Kidney (tissue), 14 donors: ENCODE data around the gene ARID5B. TPM values are rescaled to one million over a fixed set of nuclear protein-coding genes. Genes with fewer than 3 reads are reported as not detected.

Experiments
- DNase-seq, 5 donors: peaks; one replicate each; pipeline ENCODE4 v3.0.0-alpha.2; 2013 to 2020
- FAIRE-seq: peaks from 2 replicates; lab custom pipeline; 2012; peaks lifted over from hg19 to GRCh38; lab: Jason Lieb, UNC
- H3K27ac ChIP-seq, 2 donors: one replicate each; pipeline ENCODE4 v1.7.0; 2013; ENCODE audit warnings: low read depth in 2 of 2, low read length in 2 of 2, inconsistent platforms in 1 of 2
- H3K27me3 ChIP-seq: one replicate; pipeline ENCODE4 v1.7.1; 2013; ENCODE audit warnings: low read length, inconsistent platforms; ENCODE audit not compliant: control insufficient read depth, insufficient read depth
- H3K36me3 ChIP-seq, 3 donors: one replicate each; pipeline versions ENCODE4 v1.7.0 to v1.7.1; 2013; ENCODE audit warnings: low read length in 3 of 3, control low read depth in 1 of 3, inconsistent platforms in 1 of 3; ENCODE audit not compliant: insufficient read depth in 3 of 3, control insufficient read depth in 2 of 3
- H3K4me1 ChIP-seq, 3 donors: one replicate each; pipeline versions ENCODE4 v1.7.0 to v1.7.1; 2013; ENCODE audit warnings: low read length in 3 of 3, inconsistent platforms in 1 of 3, low read depth in 1 of 3; ENCODE audit not compliant: control insufficient read depth in 2 of 3, insufficient read depth in 2 of 3
- H3K4me3 ChIP-seq, 3 donors: one replicate each; pipeline versions ENCODE4 v1.7.0 to v1.8.1; 2013; ENCODE audit warnings: low read length in 3 of 3, control low read depth in 1 of 3, inconsistent platforms in 1 of 3
- H3K9ac ChIP-seq, 3 donors: one replicate each; pipeline versions ENCODE4 v1.7.0 to v1.7.1; 2013; ENCODE audit warnings: low read length in 3 of 3, control low read depth in 1 of 3, inconsistent platforms in 1 of 3
- H3K9me3 ChIP-seq, 3 donors: one replicate each; pipeline versions ENCODE4 v1.7.0 to v1.7.1; 2013; ENCODE audit warnings: low read length in 3 of 3, control low read depth in 1 of 3, inconsistent platforms in 1 of 3; ENCODE audit not compliant: control insufficient read depth in 2 of 3, insufficient read depth in 1 of 3
- intact Hi-C: fragments of 100-400 bp; cut with DNase I; formaldehyde crosslinking; loops from one replicate; pipeline ENCODE4 v1.11.1; 2022
- polyA plus RNA-seq: library from polyadenylated mRNA; stranded (reverse); fragments of 350-450 nt; fragmentation: Illumina TruSeq; extraction: RNeasy Lipid Tissue Mini Kit (QIAGEN cat#74804); gene quantifications from one replicate; pipeline ENCODE4 v1.2.3, GENCODE V29; 2014; ENCODE audit warnings: low read depth, low replicate concordance; ENCODE audit not compliant: insufficient read depth
- total RNA-seq: library from RNA; stranded (reverse); fragmentation: NEBNext Ultra II Directional; extraction: Animal tissue kit (Norgen Biotek cat#: 25700); gene quantifications from one replicate; pipeline ENCODE4 v1.2.1, GENCODE V29; 2021
- TF ChIP-seq, protein P1 (sequence below): IDR thresholded peaks from 3 replicates; pipeline ENCODE4 v1.5.1; 2012; ENCODE audit warnings: mild to moderate bottlenecking, moderate library complexity, borderline replicate concordance; ENCODE audit not compliant: insufficient read depth; ENCODE audit errors: extremely low read depth
- donor health status: control.
- donor health status: control.
- donor health status: control.
- donor health status: control.
- donor health status: control.
- donor health status: DM: yes; HTN: yes; CAD: no.
- donor health status: Normal renal cell carcinoma (clear cell type).

The ARID5B gene
- total and polyA plus RNA-seq, 2 donors from 2014 or later, result 8.6 to 77.9 TPM

DNA sequence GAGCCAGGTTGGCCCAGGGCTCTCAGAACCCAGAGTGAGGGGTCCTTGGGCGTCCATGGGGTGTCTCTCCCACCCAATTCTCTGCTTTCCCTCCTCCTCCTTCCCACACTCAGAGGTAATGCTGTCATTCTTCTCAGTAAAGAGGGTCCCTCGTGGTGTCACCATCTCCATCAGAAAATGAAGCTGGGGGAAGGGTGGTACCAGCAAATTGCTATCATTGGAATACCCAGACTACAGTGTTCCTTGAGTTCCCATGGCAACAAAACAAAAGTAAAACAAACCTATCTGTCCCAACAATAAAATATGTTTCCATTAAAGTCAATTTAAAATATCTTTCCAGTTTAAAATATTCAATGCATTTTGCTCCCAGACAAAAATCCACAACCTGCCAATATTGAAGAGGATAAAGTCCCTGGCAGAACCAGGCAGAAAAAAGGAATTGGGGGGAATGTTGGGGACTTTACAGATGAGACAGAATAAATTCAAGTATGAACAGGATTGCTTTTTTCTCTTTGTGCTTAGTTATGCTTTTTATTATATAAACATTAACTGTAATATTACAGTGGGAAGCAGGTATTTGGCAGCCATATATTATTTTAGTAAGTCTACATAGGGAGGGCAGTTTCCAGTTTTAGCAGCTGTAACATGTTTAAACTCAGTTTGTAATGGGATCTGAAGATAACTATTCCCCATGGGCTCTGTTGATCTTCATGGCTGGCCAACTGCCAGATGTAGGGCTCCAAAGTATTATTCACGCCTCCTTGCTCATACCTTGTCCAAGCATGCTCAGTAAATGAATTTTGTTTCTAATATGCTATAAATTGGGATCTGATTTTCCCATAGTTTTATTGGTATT lies 182.1 kb downstream of the ARID5B start:
- peaks cover 16 to 31% (median 23%) of the 10 kb centered on the region in 3 donors for H3K4me1 ChIP-seq
- DNase-seq (peak in 4 of 5 donors; percentile 67 to 85 (median 76)), FAIRE-seq (no peak)
- H3K27me3 ChIP-seq, result no peaks in the 10 kb centered on the region
- H3K4me3 ChIP-seq, result no peak overlapping the region
- peak overlapping the region; percentile 60 to 79 for H3K27ac ChIP-seq
- H3K9ac ChIP-seq, result no peak overlapping the region
- intact Hi-C loops, result no loop called here
- peaks cover 4 to 31% (median 14%) of the 10 kb centered on the region in 3 donors for H3K36me3 ChIP-seq
- no peaks in the 10 kb centered on the region for H3K9me3 ChIP-seq
- TF ChIP-seq, protein P1, sequence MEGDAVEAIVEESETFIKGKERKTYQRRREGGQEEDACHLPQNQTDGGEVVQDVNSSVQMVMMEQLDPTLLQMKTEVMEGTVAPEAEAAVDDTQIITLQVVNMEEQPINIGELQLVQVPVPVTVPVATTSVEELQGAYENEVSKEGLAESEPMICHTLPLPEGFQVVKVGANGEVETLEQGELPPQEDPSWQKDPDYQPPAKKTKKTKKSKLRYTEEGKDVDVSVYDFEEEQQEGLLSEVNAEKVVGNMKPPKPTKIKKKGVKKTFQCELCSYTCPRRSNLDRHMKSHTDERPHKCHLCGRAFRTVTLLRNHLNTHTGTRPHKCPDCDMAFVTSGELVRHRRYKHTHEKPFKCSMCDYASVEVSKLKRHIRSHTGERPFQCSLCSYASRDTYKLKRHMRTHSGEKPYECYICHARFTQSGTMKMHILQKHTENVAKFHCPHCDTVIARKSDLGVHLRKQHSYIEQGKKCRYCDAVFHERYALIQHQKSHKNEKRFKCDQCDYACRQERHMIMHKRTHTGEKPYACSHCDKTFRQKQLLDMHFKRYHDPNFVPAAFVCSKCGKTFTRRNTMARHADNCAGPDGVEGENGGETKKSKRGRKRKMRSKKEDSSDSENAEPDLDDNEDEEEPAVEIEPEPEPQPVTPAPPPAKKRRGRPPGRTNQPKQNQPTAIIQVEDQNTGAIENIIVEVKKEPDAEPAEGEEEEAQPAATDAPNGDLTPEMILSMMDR, result no peak

DNA sequence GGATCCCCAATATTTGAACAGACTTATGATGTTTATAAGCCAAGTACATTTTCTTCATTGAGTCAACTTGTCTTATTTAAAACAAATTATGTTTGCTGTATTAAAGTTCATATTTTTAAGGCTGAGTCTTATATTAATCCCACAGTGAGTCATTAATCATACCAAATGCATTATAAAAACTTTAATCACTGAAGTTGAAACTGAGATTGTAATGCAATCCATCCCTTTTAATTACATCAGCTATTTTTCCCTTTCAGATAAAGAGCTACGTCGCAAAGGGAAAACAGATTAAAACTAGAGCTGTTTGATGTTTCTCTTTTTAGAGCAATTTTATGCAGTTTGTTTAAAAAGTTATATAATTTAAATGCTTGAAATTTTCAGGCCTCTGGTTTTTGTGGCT lies 183.0 kb downstream of the ARID5B start:
- H3K27ac ChIP-seq, result peak overlapping the region in 1 of 2 donors; percentile 0
- intact Hi-C loops, result no loop called here
- H3K36me3 ChIP-seq, result peaks cover 4 to 34% (median 14%) of the 10 kb centered on the region in 3 donors
- FAIRE-seq (no peak), DNase-seq (peak in 2 of 5 donors; percentile 43 to 53)
- H3K4me1 ChIP-seq, result peaks cover 16 to 31% (median 23%) of the 10 kb centered on the region in 3 donors
- H3K9ac ChIP-seq, result no peak overlapping the region
- H3K27me3 ChIP-seq, result no peaks in the 10 kb centered on the region
- H3K9me3 ChIP-seq, result no peaks in the 10 kb centered on the region
- H3K4me3 ChIP-seq, result no peak overlapping the region
- TF ChIP-seq, protein P1, result no peak

DNA sequence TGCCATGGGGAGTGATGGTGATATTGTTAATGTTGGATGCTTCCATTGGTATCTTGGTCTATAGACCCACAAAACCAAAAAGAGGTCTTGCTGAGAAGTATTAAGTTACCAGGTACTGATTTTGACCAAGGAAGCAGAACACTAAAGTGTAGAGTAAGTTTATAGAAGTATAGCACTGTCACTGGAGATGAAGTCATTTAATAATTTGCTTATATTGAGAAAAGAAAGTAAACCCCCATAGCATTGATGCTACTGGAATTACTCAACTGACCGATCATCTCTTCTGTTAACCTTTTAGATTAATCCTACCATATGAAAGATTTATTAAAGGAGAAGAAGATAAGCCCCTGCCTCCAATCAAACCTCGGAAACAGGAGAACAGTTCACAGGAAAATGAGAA lies 183.9 kb downstream of the ARID5B start:
- FAIRE-seq (no peak), DNase-seq (no peak)
- H3K4me3 ChIP-seq, result no peak overlapping the region
- intact Hi-C loops, result no loop called here
- peaks cover 16 to 31% (median 23%) of the 10 kb centered on the region in 3 donors for H3K4me1 ChIP-seq
- TF ChIP-seq, protein P1, result no peak
- H3K27ac ChIP-seq, result no peak overlapping the region
- no peaks in the 10 kb centered on the region for H3K9me3 ChIP-seq
- H3K9ac ChIP-seq, result no peak overlapping the region
- H3K27me3 ChIP-seq, result no peaks in the 10 kb centered on the region
- peaks cover 6 to 29% (median 22%) of the 10 kb centered on the region in 3 donors for H3K36me3 ChIP-seq
